Measurements from ENCODE around the gene PRPF19.

DNA sequence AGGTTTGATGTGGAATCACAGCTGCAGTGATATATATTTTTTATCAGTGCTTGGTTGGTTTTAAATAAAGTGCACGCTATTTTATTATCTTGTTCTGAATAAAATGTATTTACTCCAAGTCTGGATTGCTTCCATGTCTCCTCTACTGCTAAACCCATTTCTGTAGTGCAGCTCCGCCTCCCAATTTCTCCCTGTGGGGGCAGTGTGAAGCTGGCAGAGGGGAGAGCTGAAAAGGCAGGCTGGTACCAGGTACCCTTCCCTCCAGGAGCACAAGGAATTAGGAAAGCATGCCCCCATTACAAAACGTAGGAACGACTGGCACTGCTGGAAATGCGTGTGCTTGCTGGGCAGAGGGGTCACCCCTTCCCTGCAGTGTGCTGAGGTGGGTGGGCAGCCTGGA, 16.9 kb upstream of the PRPF19 start:
- TF ChIP-seq, protein P1, sequence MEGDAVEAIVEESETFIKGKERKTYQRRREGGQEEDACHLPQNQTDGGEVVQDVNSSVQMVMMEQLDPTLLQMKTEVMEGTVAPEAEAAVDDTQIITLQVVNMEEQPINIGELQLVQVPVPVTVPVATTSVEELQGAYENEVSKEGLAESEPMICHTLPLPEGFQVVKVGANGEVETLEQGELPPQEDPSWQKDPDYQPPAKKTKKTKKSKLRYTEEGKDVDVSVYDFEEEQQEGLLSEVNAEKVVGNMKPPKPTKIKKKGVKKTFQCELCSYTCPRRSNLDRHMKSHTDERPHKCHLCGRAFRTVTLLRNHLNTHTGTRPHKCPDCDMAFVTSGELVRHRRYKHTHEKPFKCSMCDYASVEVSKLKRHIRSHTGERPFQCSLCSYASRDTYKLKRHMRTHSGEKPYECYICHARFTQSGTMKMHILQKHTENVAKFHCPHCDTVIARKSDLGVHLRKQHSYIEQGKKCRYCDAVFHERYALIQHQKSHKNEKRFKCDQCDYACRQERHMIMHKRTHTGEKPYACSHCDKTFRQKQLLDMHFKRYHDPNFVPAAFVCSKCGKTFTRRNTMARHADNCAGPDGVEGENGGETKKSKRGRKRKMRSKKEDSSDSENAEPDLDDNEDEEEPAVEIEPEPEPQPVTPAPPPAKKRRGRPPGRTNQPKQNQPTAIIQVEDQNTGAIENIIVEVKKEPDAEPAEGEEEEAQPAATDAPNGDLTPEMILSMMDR (IDR thresholded peaks at IDR 0.05; ENCODE audit: borderline replicate concordance, extremely low read depth, low read length, poor library complexity, severe bottlenecking), result no peak
- TF ChIP-seq EZH2 (IDR thresholded peaks at IDR 0.05; ENCODE audit: borderline replicate concordance, low read depth, low read length, severe bottlenecking), result no peak

All from DND-41 (cell line).